Endodermal cell (in vitro differentiated cells): ENCODE data around the gene LRRC43. TPM values are rescaled to one million over a fixed set of nuclear protein-coding genes. Genes with fewer than 3 reads are reported as not detected.
A peak's percentile ranks its signal among the peaks of the same experiment; 100 is the strongest.

Source experiments
- DNase-seq: peaks from one replicate; pipeline ENCODE4 v3.0.0-alpha.2; 2017
- H3K27ac ChIP-seq: 2 replicates; pipeline ENCODE4 v1.5.1; 2013; ENCODE audit warnings: mild to moderate bottlenecking, low read depth, low read length, moderate library complexity
- H3K27me3 ChIP-seq: 2 replicates; pipeline ENCODE4 v1.6.1; 2013; ENCODE audit warnings: mild to moderate bottlenecking, low read length, moderate library complexity; ENCODE audit not compliant: insufficient read depth, control insufficient read depth, poor library complexity, severe bottlenecking
- H3K36me3 ChIP-seq: 2 replicates; pipeline ENCODE4 v1.7.0; 2013; ENCODE audit warnings: mild to moderate bottlenecking, low read length, moderate library complexity; ENCODE audit not compliant: control insufficient read depth, insufficient read depth
- H3K4me1 ChIP-seq: one replicate; pipeline ENCODE4 v1.7.0; 2013; ENCODE audit warnings: low read length; ENCODE audit not compliant: control insufficient read depth, insufficient read depth
- H3K4me3 ChIP-seq: 2 replicates; pipeline ENCODE4 v1.5.1; 2013; ENCODE audit warnings: mild to moderate bottlenecking, low read length, moderate library complexity
- H3K9ac ChIP-seq: 2 replicates; pipeline ENCODE4 v1.6.1; 2013; ENCODE audit warnings: mild to moderate bottlenecking, low read length, moderate library complexity; ENCODE audit not compliant: poor library complexity, severe bottlenecking; ENCODE audit errors: extremely low read depth
- H3K9me3 ChIP-seq: 2 replicates; pipeline ENCODE4 v1.6.1; 2013; ENCODE audit warnings: mild to moderate bottlenecking, low read length, moderate library complexity; ENCODE audit not compliant: control insufficient read depth
- H3K27ac Mint-ChIP-seq: 2 replicates; pipeline ENCODE4 v1.8.0; 2020; ENCODE audit warnings: mixed read lengths
- H3K27me3 Mint-ChIP-seq: 2 replicates; pipeline ENCODE4 v1.8.0; 2021; ENCODE audit warnings: mild to moderate bottlenecking, mixed read lengths; ENCODE audit not compliant: insufficient read depth
- H3K36me3 Mint-ChIP-seq: 2 replicates; pipeline ENCODE4 v1.8.0; 2020; ENCODE audit warnings: low read depth, mixed read lengths
- H3K4me1 Mint-ChIP-seq: 2 replicates; pipeline ENCODE4 v1.8.0; 2020; ENCODE audit warnings: mixed read lengths
- H3K4me3 Mint-ChIP-seq: 2 replicates; pipeline ENCODE4 v1.8.0; 2020; ENCODE audit warnings: mild to moderate bottlenecking, moderate library complexity, mixed read lengths
- H3K9me3 Mint-ChIP-seq: 2 replicates; pipeline ENCODE4 v1.8.0; 2020; ENCODE audit warnings: mild to moderate bottlenecking, mixed read lengths
- CTCF ChIP-seq: fragments of 200-600 bp; sonication (generic); conservative IDR thresholded peaks from 2 replicates; pipeline ENCODE4 v1.5.0; 2021; ENCODE audit warnings: antibody characterized with exemption, mild to moderate bottlenecking
- WGBS, 2 experiments: methylation state at CpG; one replicate each; pipeline versions ENCODE4 v1.1.5 to v1.1.7; 2013; ENCODE audit warnings: missing lambda C conversion rate in 2 of 2, mixed read lengths in 1 of 2; ENCODE audit not compliant: insufficient coverage in 1 of 2, insufficient read length in 1 of 2; 5-methylcytosine and 5-hydroxymethylcytosine counted together
- long read RNA-seq, 4 experiments: library from polyadenylated mRNA in 2 of 4; library from RNA in 1 of 4; library from capped mRNA in 1 of 4; stranded (forward) in 3 of 4; unstranded in 1 of 4; transcript quantifications; one replicate each; pipeline ENCODE4 v2.0.0, GENCODE V29; 2020 to 2021; ENCODE audit warnings: inconsistent platforms in 1 of 4
- polyA plus RNA-seq, 2 experiments: library from polyadenylated mRNA; stranded (reverse); fragments of 50-300 nt; gene quantifications; one replicate each; pipeline ENCODE4 v1.2.3, GENCODE V29; 2013
- total RNA-seq, 2 donors: library from RNA; stranded (reverse); fragmentation: NEBNext Ultra II Directional in 1 of 2; extraction: Animal tissue kit (Norgen Biotek cat#: 25700) in 1 of 2; gene quantifications; 2 replicates in 1 of 2; 3 replicates in 1 of 2; pipeline ENCODE4 v1.2.1, GENCODE V29; 2021

Gene LRRC43
- 1 to 10 TPM; 1.5 to 2.4 TPM for total RNA-seq
- 1.2 TPM for polyA plus RNA-seq (2013, experiment 1 of 2)
- polyA plus RNA-seq (2013, experiment 2 of 2) = 0.79 TPM
- long read RNA-seq, experiment 1 = 0 reads
- long read RNA-seq, experiment 2, partial matches to known transcripts = 7 of 8 reads
- long read RNA-seq, experiment 2, other reads (novel, unspliced or antisense) = 1 of 8 reads
- long read RNA-seq, experiment 3, partial matches to known transcripts = 0 of 4 reads
- long read RNA-seq, experiment 3, other reads (novel, unspliced or antisense) = 4 of 4 reads
- long read RNA-seq, experiment 4, partial matches to known transcripts = 1 of 1 reads
- long read RNA-seq, experiment 4, other reads (novel, unspliced or antisense) = 0 of 1 reads

DNA sequence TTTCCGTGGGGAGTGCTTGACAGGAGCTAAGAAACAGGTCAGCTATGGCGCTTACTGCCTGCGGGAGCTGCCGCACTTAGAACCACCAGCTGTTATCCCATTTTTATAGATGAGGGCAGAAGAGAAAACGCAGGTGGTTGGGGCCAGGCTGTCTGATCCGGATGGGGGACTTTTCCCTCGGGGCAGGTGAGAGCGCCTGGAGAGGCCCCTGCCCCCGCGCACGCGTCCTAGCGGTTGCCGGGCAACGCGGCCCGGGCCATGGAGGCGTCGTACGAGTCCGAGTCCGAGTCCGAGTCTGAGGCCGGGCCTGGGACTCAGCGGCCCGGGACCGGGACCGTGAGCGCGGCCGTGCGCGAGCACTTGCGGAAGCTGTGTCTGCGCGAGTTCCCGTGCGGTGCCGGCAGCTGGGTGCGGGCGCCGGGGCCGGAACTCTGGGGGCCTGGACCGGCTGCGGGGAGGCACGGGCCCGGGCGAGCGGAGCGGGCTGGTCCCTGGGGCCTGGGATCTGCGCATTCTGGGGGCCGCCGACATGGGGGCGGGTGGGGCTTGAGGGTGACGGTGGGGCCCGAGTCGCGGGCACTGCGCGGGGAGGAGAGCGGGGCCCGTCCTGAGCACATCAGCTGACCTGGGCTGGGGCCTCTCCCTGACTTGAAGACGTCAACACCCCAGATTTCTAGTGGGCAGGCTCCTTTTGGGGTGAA lies at the start of gene LRRC43:
TSS of gene LRRC43 (plus strand) at position 237 of the 701 bp plus-strand sequence. CDS start at position 259, 22 bp downstream.
- H3K4me3 Mint-ChIP-seq = peak within 1 kb of the TSS; percentile 58

GRCh38 chr12:122133192-122133950 lies 49.6 kb upstream of the LRRC43 start:
- Mint-ChIP-seq H3K27me3 (no peaks in the 10 kb centered on the region), H3K9me3 (no peaks in the 10 kb centered on the region), H3K36me3 (peaks cover 29% of the 10 kb centered on the region), H3K4me1 (no peaks in the 10 kb centered on the region), H3K27ac (no peak overlapping the region), H3K4me3 (no peak overlapping the region)
- peak; percentile 34 for TF ChIP-seq CTCF
- peaks cover 12% of the 10 kb centered on the region for H3K36me3 ChIP-seq
- no peaks in the 10 kb centered on the region for H3K27me3 ChIP-seq
- H3K4me1 ChIP-seq = no peaks in the 10 kb centered on the region
- 84 to 89% methylated on average over 19 to 28 of the region's 28 CpGs for WGBS, 2 experiments
- H3K4me3 ChIP-seq = no peak overlapping the region
- no peak overlapping the region for H3K9ac ChIP-seq
- H3K9me3 ChIP-seq = no peaks in the 10 kb centered on the region
- no peak overlapping the region for H3K27ac ChIP-seq
- DNase-seq = peak; percentile 87

More for the DNA sequence above, at the start of gene LRRC43:
- no peaks in the 10 kb centered on the region for H3K36me3 Mint-ChIP-seq
- Histone ChIP-seq H3K27ac (no peak within 1 kb of the TSS), H3K4me1 (no peaks in the 10 kb centered on the region), H3K27me3 (peaks cover 12% of the 10 kb centered on the region), H3K36me3 (no peaks in the 10 kb centered on the region), H3K9me3 (no peaks in the 10 kb centered on the region), H3K4me3 (peak within 1 kb of the TSS; percentile 69), H3K9ac (no peak within 1 kb of the TSS)
- H3K27me3 Mint-ChIP-seq = peaks cover 28% of the 10 kb centered on the region
- TF ChIP-seq CTCF = no peak
- DNase-seq = peak; percentile 91
- no peaks in the 10 kb centered on the region for H3K4me1 Mint-ChIP-seq
- no peaks in the 10 kb centered on the region for H3K9me3 Mint-ChIP-seq
- no peak within 1 kb of the TSS for H3K27ac Mint-ChIP-seq
- WGBS, 2 experiments = 11 to 22% methylated on average over 14 to 63 of the region's 63 CpGs

GRCh38 chr12:122135437-122136031 lies 47.4 kb upstream of the LRRC43 start:
- no peak overlapping the region for H3K4me3 Mint-ChIP-seq
- no peaks in the 10 kb centered on the region for H3K27me3 Mint-ChIP-seq
- no peaks in the 10 kb centered on the region for H3K27me3 ChIP-seq
- no peak overlapping the region for H3K9ac ChIP-seq
- no peak overlapping the region for H3K27ac ChIP-seq
- peaks cover 32% of the 10 kb centered on the region for H3K36me3 Mint-ChIP-seq
- H3K36me3 ChIP-seq = peaks cover 12% of the 10 kb centered on the region
- no peaks in the 10 kb centered on the region for H3K4me1 ChIP-seq
- H3K9me3 ChIP-seq = no peaks in the 10 kb centered on the region
- WGBS, 2 experiments = 95 to 99% methylated on average over 9 to 18 of the region's 18 CpGs
- TF ChIP-seq CTCF = no peak
- H3K27ac Mint-ChIP-seq = no peak overlapping the region
- no peaks in the 10 kb centered on the region for H3K4me1 Mint-ChIP-seq
- DNase-seq = peak; percentile 38
- H3K4me3 ChIP-seq = no peak overlapping the region
- peaks cover under 1% of the 10 kb centered on the region for H3K9me3 Mint-ChIP-seq
